ENCODE data around the gene TAF11.

TAF11 gene

DNA sequence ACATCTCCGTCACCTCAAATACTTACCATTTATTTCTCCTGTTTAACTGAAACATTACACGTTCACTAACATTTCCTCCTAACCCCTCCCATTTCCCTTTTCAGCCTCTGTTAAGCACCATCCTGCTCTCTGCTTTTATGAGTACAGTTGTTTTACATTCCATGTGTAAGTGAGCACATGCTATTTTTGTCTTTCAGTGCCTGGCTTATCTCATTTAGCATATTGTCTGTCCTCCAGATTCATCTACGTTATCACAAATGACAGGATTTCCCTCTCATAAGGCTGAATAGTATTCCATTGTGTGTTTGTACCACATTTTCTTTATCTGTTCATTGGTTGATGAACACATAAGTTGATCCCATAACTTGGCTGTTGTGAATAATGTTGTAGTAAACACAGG is 22.7 kb downstream of the TAF11 start:
- Histone ChIP-seq H4K20me1 (ENCODE audit: insufficient read depth, low read length) (no peaks in the 10 kb centered on the region), H3K9me3 (ENCODE audit: low read length) (no peaks in the 10 kb centered on the region), H3K9ac (ENCODE audit: low read length) (no peak overlapping the region), H3K4me2 (ENCODE audit: low read length) (no peak overlapping the region), H3K27ac (ENCODE audit: low read depth, low read length, poor library complexity, severe bottlenecking) (no peak overlapping the region), H3F3A (ENCODE audit: insufficient read depth, low read length) (no peaks in the 10 kb centered on the region), H2AFZ (ENCODE audit: low read length) (no peak overlapping the region), H3K79me2 (ENCODE audit: insufficient read depth, low read length) (no peaks in the 10 kb centered on the region), H3K36me3 (ENCODE audit: insufficient read depth, low read length) (peaks cover 61% of the 10 kb centered on the region; the same call in 1 of the 2 replicates), H3K4me3 (ENCODE audit: low read depth, low read length, poor library complexity, severe bottlenecking) (no peak overlapping the region), H3K4me1 (ENCODE audit: insufficient read depth, low read length, severe bottlenecking) (no peaks in the 10 kb centered on the region), H3K9me2 (ENCODE audit: low read depth, low read length) (no peaks in the 10 kb centered on the region), H3K27me3 (ENCODE audit: insufficient read depth, low read length) (no peaks in the 10 kb centered on the region)
- TF ChIP-seq, protein P1, sequence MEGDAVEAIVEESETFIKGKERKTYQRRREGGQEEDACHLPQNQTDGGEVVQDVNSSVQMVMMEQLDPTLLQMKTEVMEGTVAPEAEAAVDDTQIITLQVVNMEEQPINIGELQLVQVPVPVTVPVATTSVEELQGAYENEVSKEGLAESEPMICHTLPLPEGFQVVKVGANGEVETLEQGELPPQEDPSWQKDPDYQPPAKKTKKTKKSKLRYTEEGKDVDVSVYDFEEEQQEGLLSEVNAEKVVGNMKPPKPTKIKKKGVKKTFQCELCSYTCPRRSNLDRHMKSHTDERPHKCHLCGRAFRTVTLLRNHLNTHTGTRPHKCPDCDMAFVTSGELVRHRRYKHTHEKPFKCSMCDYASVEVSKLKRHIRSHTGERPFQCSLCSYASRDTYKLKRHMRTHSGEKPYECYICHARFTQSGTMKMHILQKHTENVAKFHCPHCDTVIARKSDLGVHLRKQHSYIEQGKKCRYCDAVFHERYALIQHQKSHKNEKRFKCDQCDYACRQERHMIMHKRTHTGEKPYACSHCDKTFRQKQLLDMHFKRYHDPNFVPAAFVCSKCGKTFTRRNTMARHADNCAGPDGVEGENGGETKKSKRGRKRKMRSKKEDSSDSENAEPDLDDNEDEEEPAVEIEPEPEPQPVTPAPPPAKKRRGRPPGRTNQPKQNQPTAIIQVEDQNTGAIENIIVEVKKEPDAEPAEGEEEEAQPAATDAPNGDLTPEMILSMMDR (IDR thresholded peaks at IDR 0.05; ENCODE audit: low read length), result no peak
- no peak for TF ChIP-seq EZH2 (IDR thresholded peaks at IDR 0.05; ENCODE audit: borderline replicate concordance, low read length)

DNA sequence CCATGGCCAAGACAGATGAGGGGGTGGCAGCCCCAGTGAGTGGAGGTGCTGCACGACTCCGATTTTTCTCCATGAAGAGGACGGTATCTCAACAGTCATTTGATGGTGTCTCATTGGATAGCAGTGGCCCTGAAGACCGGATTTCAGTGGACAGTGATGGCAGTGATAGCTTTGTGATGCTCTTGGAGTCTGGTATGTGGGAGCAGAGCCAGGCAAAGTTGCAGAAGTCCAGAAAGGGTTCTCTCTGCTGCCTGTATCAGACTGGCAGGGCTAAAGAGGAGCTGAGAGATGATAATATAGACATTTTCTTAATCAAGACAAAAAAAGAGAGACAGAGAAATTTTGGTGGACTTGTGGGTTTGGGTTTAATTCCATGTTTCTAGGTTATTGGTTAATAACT is 23.8 kb downstream of the TAF11 start:
- Histone ChIP-seq H3K9me3 (ENCODE audit: low read length) (no peaks in the 10 kb centered on the region), H3K4me1 (ENCODE audit: insufficient read depth, low read length, severe bottlenecking) (no peaks in the 10 kb centered on the region), H3K27ac (ENCODE audit: low read depth, low read length, poor library complexity, severe bottlenecking) (no peak overlapping the region), H2AFZ (ENCODE audit: low read length) (no peak overlapping the region), H3K4me2 (ENCODE audit: low read length) (no peak overlapping the region), H3K79me2 (ENCODE audit: insufficient read depth, low read length) (no peaks in the 10 kb centered on the region), H3K27me3 (ENCODE audit: insufficient read depth, low read length) (no peaks in the 10 kb centered on the region), H3K9me2 (ENCODE audit: low read depth, low read length) (no peaks in the 10 kb centered on the region), H3F3A (ENCODE audit: insufficient read depth, low read length) (no peaks in the 10 kb centered on the region), H4K20me1 (ENCODE audit: insufficient read depth, low read length) (no peaks in the 10 kb centered on the region), H3K9ac (ENCODE audit: low read length) (no peak overlapping the region), H3K4me3 (ENCODE audit: low read depth, low read length, poor library complexity, severe bottlenecking) (no peak overlapping the region), H3K36me3 (ENCODE audit: insufficient read depth, low read length) (peaks cover 60% of the 10 kb centered on the region; the same call in 1 of the 2 replicates)
- TF ChIP-seq, protein P1 (IDR thresholded peaks at IDR 0.05; ENCODE audit: low read length), result no peak
- TF ChIP-seq EZH2 (IDR thresholded peaks at IDR 0.05; ENCODE audit: borderline replicate concordance, low read length), result no peak

DNA sequence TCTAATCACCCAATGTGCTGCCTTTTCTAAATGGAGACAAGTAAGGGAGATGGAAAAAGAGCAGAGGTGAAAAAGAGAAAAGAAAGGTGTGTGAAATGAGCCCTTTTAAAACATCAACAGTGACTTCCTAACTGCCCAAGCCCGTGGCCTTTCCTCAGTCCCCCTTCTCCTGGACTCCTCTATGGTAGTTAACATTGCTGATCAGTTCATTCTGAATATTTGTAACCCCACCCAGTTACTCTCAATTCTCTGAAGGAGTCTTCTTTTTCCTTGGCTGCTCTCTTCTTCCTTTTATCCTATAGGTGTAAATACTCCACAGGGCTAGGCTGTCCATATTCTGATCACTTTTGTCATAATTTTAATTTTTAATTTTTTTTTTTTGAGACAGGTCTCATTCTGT is 27.1 kb downstream of the TAF11 start:
- H3K27ac ChIP-seq (ENCODE audit: low read depth, low read length, poor library complexity, severe bottlenecking), result no peak overlapping the region
- H3K4me1 ChIP-seq (ENCODE audit: insufficient read depth, low read length, severe bottlenecking), result no peaks in the 10 kb centered on the region
- H3K79me2 ChIP-seq (ENCODE audit: insufficient read depth, low read length), result no peaks in the 10 kb centered on the region
- H3K9me2 ChIP-seq (ENCODE audit: low read depth, low read length), result no peaks in the 10 kb centered on the region
- H2AFZ ChIP-seq (ENCODE audit: low read length), result no peak overlapping the region
- H3K9ac ChIP-seq (ENCODE audit: low read length), result no peak overlapping the region
- no peaks in the 10 kb centered on the region for H3F3A ChIP-seq (ENCODE audit: insufficient read depth, low read length)
- no peaks in the 10 kb centered on the region for H3K9me3 ChIP-seq (ENCODE audit: low read length)
- H3K4me3 ChIP-seq (ENCODE audit: low read depth, low read length, poor library complexity, severe bottlenecking), result no peak overlapping the region
- TF ChIP-seq, protein P1 (IDR thresholded peaks at IDR 0.05; ENCODE audit: low read length), result no peak
- TF ChIP-seq EZH2 (IDR thresholded peaks at IDR 0.05; ENCODE audit: borderline replicate concordance, low read length), result no peak
- H3K4me2 ChIP-seq (ENCODE audit: low read length), result no peak overlapping the region
- peaks cover 75% of the 10 kb centered on the region for H3K36me3 ChIP-seq (ENCODE audit: insufficient read depth, low read length)
- no peaks in the 10 kb centered on the region for H3K27me3 ChIP-seq (ENCODE audit: insufficient read depth, low read length)
- no peaks in the 10 kb centered on the region for H4K20me1 ChIP-seq (ENCODE audit: insufficient read depth, low read length)
